Measurements from ENCODE around the gene ZNF497. TPM values are rescaled to one million over a fixed set of nuclear protein-coding genes. Genes with fewer than 3 reads are reported as not detected.
A peak's percentile ranks its signal among the peaks of the same experiment; 100 is the strongest.
"Not testable (repeated sequence)": the region's sequence is repeated elsewhere in the genome, so short reads cannot be mapped to it uniquely, and the experiment has no call there.

ZNF497 gene
- total RNA-seq, 1 experiment from 2014 or later: 2.4 TPM

- DNase-seq: peak; percentile 63
- not testable (repeated sequence) for H3K56ac ChIP-seq (ENCODE audit: insufficient read length, low read depth, low read length); H3K4me2 ChIP-seq (ENCODE audit: insufficient read depth, insufficient read length, low read length); H4K5ac ChIP-seq (ENCODE audit: insufficient read length, low read depth, low read length); H3K27me3 ChIP-seq (ENCODE audit: insufficient read depth, low read length); H3K27ac ChIP-seq (ENCODE audit: insufficient read length, low read depth, low read length); H2BK120ac ChIP-seq (ENCODE audit: low read depth, low read length, poor library complexity, severe bottlenecking); H4K20me1 ChIP-seq (ENCODE audit: control insufficient read depth, insufficient read depth, insufficient read length); H3K4ac ChIP-seq (ENCODE audit: low read depth, low read length); H2AK5ac ChIP-seq (ENCODE audit: insufficient read length, low read length); H2BK12ac ChIP-seq (ENCODE audit: insufficient read length, low read depth, low read length); H3K27ac Mint-ChIP-seq; H3K27me3 Mint-ChIP-seq (ENCODE audit: low read depth); H3K4me3 Mint-ChIP-seq; H3K23me2 ChIP-seq (ENCODE audit: insufficient read length, low read depth, low read length, poor library complexity, severe bottlenecking); H3K23ac ChIP-seq (ENCODE audit: insufficient read length, low read depth, low read length); H3K9ac ChIP-seq (ENCODE audit: extremely low read depth, insufficient read length, low read length); H3K9me3 Mint-ChIP-seq; H3K4me1 ChIP-seq (ENCODE audit: insufficient read depth, low read length); H2AFZ ChIP-seq (ENCODE audit: low read length); H3K79me1 ChIP-seq (ENCODE audit: insufficient read depth, low read depth, low read length, poor library complexity, severe bottlenecking); H3K79me2 ChIP-seq (ENCODE audit: insufficient read depth, low read length); H2BK15ac ChIP-seq (ENCODE audit: low read depth, low read length); H4K91ac ChIP-seq (ENCODE audit: insufficient read length, low read depth, low read length); H3K9me3 ChIP-seq (ENCODE audit: control insufficient read depth, low read depth, low read length); H2BK20ac ChIP-seq (ENCODE audit: low read depth, low read length, poor library complexity, severe bottlenecking); H3K14ac ChIP-seq (ENCODE audit: insufficient read depth, low read length); H2BK5ac ChIP-seq (ENCODE audit: insufficient read length, low read length); H3K18ac ChIP-seq (ENCODE audit: insufficient read length, low read depth, low read length); H3T11ph ChIP-seq (ENCODE audit: low read length); H4K8ac ChIP-seq (replicated peaks; ENCODE audit: insufficient read length, low read depth, low read length)
- WGBS (ENCODE audit: extremely low coverage, insufficient read length, low lambda C conversion rate): no CpG with 5 or more reads among the region's 13 CpGs
- Mint-ChIP-seq H3K36me3 (ENCODE audit: insufficient read depth in 1 of 3, low read depth in 3 of 3) (peaks cover 38 to 80% (median 60%) of the 10 kb centered on the region in 3 experiments), H3K4me1 (peaks cover 7 to 12% of the 10 kb centered on the region in 2 experiments)
- peak; percentile 74 for TF ChIP-seq CTCF (conservative IDR thresholded peaks at IDR 0.05)
Observed at GRCh38 chr19:58310685-58311084, 51.9 kb downstream of the ZNF497 start.
